SK-N-SH (cell line): ENCODE data around the gene RTN3. TPM values are rescaled to one million over a fixed set of nuclear protein-coding genes. Genes with fewer than 3 reads are reported as not detected.

Experiments used
- CTCF ChIA-PET: fragments of 300-600, 350-600 bp; formaldehyde crosslinking; extraction: SDS; loops from one replicate; lab custom pipeline; 2021; lab: Yijun Ruan, JAX
- POLR2A ChIA-PET: fragments of 350-600 bp; sonication (Branson Sonifier 250); formaldehyde crosslinking; extraction: SDS; loops from one replicate; lab custom pipeline; 2020; ENCODE audit warnings: antibody characterized with exemption, inconsistent platforms; lab: Yijun Ruan, JAX
- DNase-seq: peaks from one replicate; pipeline ENCODE4 v3.0.0; 2012
- H2AFZ ChIP-seq: fragments of 200-600 bp; sonication (generic); 2 replicates; pipeline ENCODE4 v1.8.1; 2016; ENCODE audit warnings: antibody characterized with exemption, mild to moderate bottlenecking, low read depth
- H3F3A ChIP-seq: fragments of 200-600 bp; sonication (generic); replicated peaks from 2 replicates; pipeline ENCODE3; 2016; ENCODE audit warnings: antibody characterized with exemption, mild to moderate bottlenecking; ENCODE audit not compliant: insufficient read depth
- H3K27ac ChIP-seq, 2 experiments: fragments of 200-500 bp in 1 of 2; fragments of 200-600 bp in 1 of 2; sonication (Bioruptor generic) in 1 of 2; sonication (generic), shearing (Covaris generic) in 1 of 2; 2 replicates each; pipeline versions ENCODE4 v1.5.1 to v1.6.1; 2014 to 2016; ENCODE audit warnings: low read depth in 2 of 2, inconsistent platforms in 1 of 2, low read length in 1 of 2, mild to moderate bottlenecking in 1 of 2, mixed read lengths in 1 of 2
- H3K27me3 ChIP-seq: fragments of 200-600 bp; sonication (generic), shearing (Covaris generic); 2 replicates; pipeline ENCODE4 v1.6.1; 2016; ENCODE audit warnings: mixed run types; ENCODE audit not compliant: insufficient read depth
- H3K36me3 ChIP-seq, 2 experiments: fragments of 200-500 bp in 1 of 2; fragments of 200-600 bp in 1 of 2; sonication (Bioruptor generic) in 1 of 2; sonication (generic) in 1 of 2; replicated peaks in 1 of 2; 2 replicates each; pipeline versions ENCODE3 to v1.5.1; 2014 to 2016; ENCODE audit warnings: low read length in 1 of 2, mild to moderate bottlenecking in 1 of 2; ENCODE audit not compliant: insufficient read depth in 2 of 2, control insufficient read depth in 1 of 2
- H3K4me1 ChIP-seq, 2 experiments: fragments of 200-500 bp in 1 of 2; fragments of 200-600 bp in 1 of 2; sonication (Bioruptor generic) in 1 of 2; sonication (generic), shearing (Covaris generic) in 1 of 2; 2 replicates each; pipeline versions ENCODE4 v1.5.1 to v1.6.1; 2014 to 2016; ENCODE audit warnings: low read depth in 1 of 2, low read length in 1 of 2, mixed run types in 1 of 2; ENCODE audit not compliant: insufficient read depth in 2 of 2, control insufficient read depth in 1 of 2
- H3K4me2 ChIP-seq: fragments of 200-600 bp; sonication (generic), shearing (Covaris generic); 2 replicates; pipeline ENCODE4 v1.6.1; 2017; ENCODE audit warnings: mixed run types
- H3K4me3 ChIP-seq, 2 experiments: fragments of 200-500 bp in 1 of 2; fragments of 200-600 bp in 1 of 2; sonication (Bioruptor generic) in 1 of 2; sonication (generic), shearing (Covaris generic) in 1 of 2; 2 replicates each; pipeline versions ENCODE4 v1.5.1 to v1.8.1; 2014 to 2016; ENCODE audit warnings: low read depth in 2 of 2, inconsistent platforms in 1 of 2, low read length in 1 of 2, mild to moderate bottlenecking in 1 of 2, mixed read lengths in 1 of 2, moderate library complexity in 1 of 2
- H3K79me2 ChIP-seq: fragments of 200-600 bp; sonication (generic); 2 replicates; pipeline ENCODE4 v1.8.1; 2017; ENCODE audit warnings: mild to moderate bottlenecking; ENCODE audit not compliant: insufficient read depth
- H3K9ac ChIP-seq: fragments of 200-600 bp; sonication (generic); 2 replicates; pipeline ENCODE4 v1.6.1; 2017; ENCODE audit warnings: mixed run types
- H3K9me2 ChIP-seq: fragments of 200-600 bp; sonication (generic); 2 replicates; pipeline ENCODE4 v1.6.1; 2017; ENCODE audit warnings: mixed run types
- H3K9me3 ChIP-seq: fragments of 200-600 bp; sonication (generic); 2 replicates; pipeline ENCODE4 v1.6.1; 2017; ENCODE audit warnings: mixed run types, mild to moderate bottlenecking, moderate library complexity
- H4K20me1 ChIP-seq: fragments of 200-600 bp; sonication (generic); 2 replicates; pipeline ENCODE4 v1.6.1; 2017; ENCODE audit warnings: mild to moderate bottlenecking, mixed run types; ENCODE audit not compliant: insufficient read depth
- CHD2 ChIP-seq: fragments of 150-350 bp; IDR thresholded peaks from 2 replicates; pipeline ENCODE4 v1.6.1; 2018; ENCODE audit warnings: low read length; ENCODE audit not compliant: partially characterized antibody
- EP300 ChIP-seq, 2 experiments: IDR thresholded peaks; 2 replicates each; pipeline versions ENCODE4 v1.4.0 to v1.6.1; 2012; ENCODE audit warnings: borderline replicate concordance in 1 of 2, low read depth in 1 of 2, low read length in 1 of 2
- EZH2phosphoT487 ChIP-seq: fragments of 200-600 bp; sonication (generic); IDR thresholded peaks from 2 replicates; pipeline ENCODE4 v1.6.1; 2017; ENCODE audit warnings: low read depth, mixed run types, mild to moderate bottlenecking, antibody characterized with exemption, moderate library complexity, borderline replicate concordance
- FOXJ3 ChIP-seq: sonication (generic); formaldehyde crosslinking; IDR thresholded peaks from 2 replicates; pipeline ENCODE4 v1.5.1; 2020; ENCODE audit warnings: mild to moderate bottlenecking, missing genetic modification reagents
- GATA2 ChIP-seq: sonication (generic); formaldehyde crosslinking; IDR thresholded peaks from 2 replicates; pipeline ENCODE4 v1.5.0; 2020; ENCODE audit warnings: mild to moderate bottlenecking, missing genetic modification reagents
- IRF3 ChIP-seq: fragments of 150-350 bp; IDR thresholded peaks from 2 replicates; pipeline ENCODE4 v1.6.1; 2016; ENCODE audit warnings: mild to moderate bottlenecking, low read depth, low read length
- JUND ChIP-seq: IDR thresholded peaks from 2 replicates; pipeline ENCODE4 v1.4.0; 2012
- NRF1 ChIP-seq: IDR thresholded peaks from 2 replicates; pipeline ENCODE4 v1.6.1; 2012; ENCODE audit warnings: low read depth, mild to moderate bottlenecking, low read length
- PBX3 ChIP-seq: IDR thresholded peaks from 2 replicates; pipeline ENCODE4; 2012
- REST ChIP-seq: IDR thresholded peaks from 2 replicates; pipeline ENCODE4 v1.6.1; 2012; ENCODE audit warnings: mild to moderate bottlenecking, low read depth, low read length, moderate library complexity
- RFX5 ChIP-seq: IDR thresholded peaks from 2 replicates; pipeline ENCODE4 v1.6.1; 2012; ENCODE audit warnings: mild to moderate bottlenecking, improper control_type of control experiment, low read length
- RXRA ChIP-seq: IDR thresholded peaks from 2 replicates; pipeline ENCODE4 v1.4.0; 2012; ENCODE audit warnings: low read depth, mild to moderate bottlenecking, borderline replicate concordance
- SMC3 ChIP-seq: IDR thresholded peaks from 2 replicates; pipeline ENCODE4 v1.6.1; 2012; ENCODE audit warnings: low read depth, low read length, improper control_type of control experiment
- TAF1 ChIP-seq: IDR thresholded peaks from 2 replicates; pipeline ENCODE4 v1.6.1; 2012; ENCODE audit warnings: low read depth, mild to moderate bottlenecking, low read length, moderate library complexity, borderline replicate concordance
- WGBS: methylation state at CpG from one replicate; pipeline ENCODE4 v1.1.6; 2017; ENCODE audit warnings: low lambda C conversion rate; 5-methylcytosine and 5-hydroxymethylcytosine counted together
- polyA plus RNA-seq, 3 experiments: library from polyadenylated mRNA; depleted of rRNA; stranded (reverse); fragments of >200 nt; gene quantifications; 2 replicates each; pipeline ENCODE4 v1.2.3, GENCODE V29; 2012
- TF ChIP-seq, protein P1 (sequence below): IDR thresholded peaks from 2 replicates; pipeline ENCODE4 v1.4.0; 2012; ENCODE audit warnings: low read depth, borderline replicate concordance

Gene RTN3
- polyA plus RNA-seq, 1 of the 3 experiments (the other 2 are of a cell fraction): 52.7 TPM

- no peak overlapping the region for H3K4me2 ChIP-seq
- peaks cover 8% of the 10 kb centered on the region for H3F3A ChIP-seq
- WGBS: 90% methylated on average over 3 of the region's 3 CpGs
- H3K27ac ChIP-seq: no peak overlapping the region
- H3K27me3 ChIP-seq: no peaks in the 10 kb centered on the region
- peaks cover 31% of the 10 kb centered on the region for H3K79me2 ChIP-seq
- DNase-seq: no peak
- POLR2A ChIA-PET: no interaction called here
- H3K4me3 ChIP-seq: no peak overlapping the region
- H2AFZ ChIP-seq: no peak overlapping the region
- no peaks in the 10 kb centered on the region for H3K9me2 ChIP-seq
- no peaks in the 10 kb centered on the region for H4K20me1 ChIP-seq
- H3K4me1 ChIP-seq: no peaks in the 10 kb centered on the region
- CTCF ChIA-PET: interaction anchor here (3.2 to 3.8 kb wide), 2 partner anchors 8 to 58 kb away, joined by 11 to 16 read pairs; partner anchors contain the start of gene ATL3
- TF ChIP-seq JUND: no peak
- no peak for TF ChIP-seq NRF1
- no peak for TF ChIP-seq SMC3
- H3K9me3 ChIP-seq: no peaks in the 10 kb centered on the region
- H3K9ac ChIP-seq: no peak overlapping the region
- peaks cover 0 to 5% of the 10 kb centered on the region in 2 experiments for H3K36me3 ChIP-seq
Observed at GRCh38 chr11:63729326-63729725, 48.0 kb downstream of the RTN3 start.

DNA sequence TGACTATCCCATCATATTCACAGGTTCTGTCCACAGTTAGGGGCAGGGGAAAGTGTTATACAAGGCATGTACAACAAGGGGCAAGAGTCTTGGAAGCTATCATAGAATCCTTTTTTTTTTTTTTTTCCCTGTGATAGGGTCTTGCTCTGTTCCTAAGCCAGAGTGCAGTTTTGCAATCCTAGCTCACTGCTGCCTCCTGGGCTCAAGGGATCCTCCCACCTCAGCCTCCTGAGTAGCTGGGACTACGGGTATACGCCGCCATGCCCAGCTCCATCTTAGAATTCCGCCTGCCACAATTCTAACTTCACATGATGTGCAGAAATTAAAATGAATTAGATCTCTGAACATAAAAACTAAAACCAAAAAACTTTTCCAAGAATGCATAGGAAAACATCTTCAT lies 55.6 kb downstream of the RTN3 start:
- 93% methylated on average over 4 of the region's 4 CpGs for WGBS
- H3K79me2 ChIP-seq: peaks cover 24% of the 10 kb centered on the region
- POLR2A ChIA-PET: no interaction called here

GRCh38 chr11:63737718-63738117 lies 56.4 kb downstream of the RTN3 start:
- H3F3A ChIP-seq: peaks cover 7% of the 10 kb centered on the region
- no peak overlapping the region for H3K4me3 ChIP-seq
- peaks cover 0 to 5% of the 10 kb centered on the region in 2 experiments for H3K36me3 ChIP-seq
- no peaks in the 10 kb centered on the region for H4K20me1 ChIP-seq
- H3K27ac ChIP-seq: no peak overlapping the region
- ChIA-PET CTCF (interaction anchor here (0.7 to 5.9 kb wide), 19 partner anchors 9 to 258 kb away, joined by 3 to 32 read pairs (median 5); partner anchors contain the start of gene RTN3), POLR2A (no interaction called here)
- no peak overlapping the region for H3K4me2 ChIP-seq
- no peak overlapping the region for H3K9ac ChIP-seq
- H3K79me2 ChIP-seq: peaks cover 24% of the 10 kb centered on the region
- 95% methylated on average over 1 of the region's 1 CpG for WGBS
- H3K9me3 ChIP-seq: no peaks in the 10 kb centered on the region
- H3K9me2 ChIP-seq: no peaks in the 10 kb centered on the region
- 0 out of 4 replicates have a peak, but pooled peaks cover 0 to 14% of the 10 kb centered on the region in 2 experiments for H3K4me1 ChIP-seq
- H3K27me3 ChIP-seq: no peaks in the 10 kb centered on the region
- DNase-seq: no peak
- no peak overlapping the region for H2AFZ ChIP-seq
- no peak for TF ChIP-seq NRF1
- no peak for TF ChIP-seq JUND
- no peak for TF ChIP-seq EZH2phosphoT487
- no peak for TF ChIP-seq PBX3
- no peak for TF ChIP-seq TAF1
- no peak for TF ChIP-seq CHD2
- TF ChIP-seq EP300 (IDR thresholded peaks at IDR 0.05; ENCODE audit: borderline replicate concordance in 1 of 2, low read depth in 1 of 2, low read length in 1 of 2): no peak
- no peak for TF ChIP-seq GATA2 (CRISPR knock-in tag)
- no peak for TF ChIP-seq IRF3
- no peak for TF ChIP-seq REST
- no peak for TF ChIP-seq RXRA
- TF ChIP-seq, protein P1, sequence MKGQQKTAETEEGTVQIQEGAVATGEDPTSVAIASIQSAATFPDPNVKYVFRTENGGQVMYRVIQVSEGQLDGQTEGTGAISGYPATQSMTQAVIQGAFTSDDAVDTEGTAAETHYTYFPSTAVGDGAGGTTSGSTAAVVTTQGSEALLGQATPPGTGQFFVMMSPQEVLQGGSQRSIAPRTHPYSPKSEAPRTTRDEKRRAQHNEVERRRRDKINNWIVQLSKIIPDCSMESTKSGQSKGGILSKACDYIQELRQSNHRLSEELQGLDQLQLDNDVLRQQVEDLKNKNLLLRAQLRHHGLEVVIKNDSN: no peak

More for the DNA sequence above, 55.6 kb downstream of the RTN3 start:
- Histone ChIP-seq H3K4me1 (0 out of 4 replicates have a peak, but pooled peaks cover 0 to 14% of the 10 kb centered on the region in 2 experiments), H3K9me2 (no peaks in the 10 kb centered on the region), H3K27ac (no peak overlapping the region), H3K27me3 (no peaks in the 10 kb centered on the region), H3K9ac (no peak overlapping the region), H3K4me3 (no peak overlapping the region), H3K36me3 (peaks cover 0 to 5% of the 10 kb centered on the region in 2 experiments), H4K20me1 (no peaks in the 10 kb centered on the region), H3K9me3 (no peaks in the 10 kb centered on the region), H2AFZ (no peak overlapping the region)
- no peak for DNase-seq
- CTCF ChIA-PET: interaction anchor here (1.0 to 5.9 kb wide), 7 partner anchors 8 to 257 kb away, joined by 3 to 32 read pairs (median 12); no protein-coding TSS in a partner anchor
- no peak for TF ChIP-seq SMC3
- no peak for TF ChIP-seq FOXJ3 (CRISPR knock-in tag)
- no peak for TF ChIP-seq RFX5
- TF ChIP-seq, all 33 proteins: peak for 0
- peaks cover 13% of the 10 kb centered on the region for H3F3A ChIP-seq
- no peak overlapping the region for H3K4me2 ChIP-seq
